Right renal pelvis (tissue), 4 donors: Measurements from ENCODE around the gene TAPBPL. TPM values are rescaled to one million over a fixed set of nuclear protein-coding genes. Genes with fewer than 3 reads are reported as not detected.

ENCODE experiments used
- DNase-seq, 4 donors: peaks; one replicate each; pipeline ENCODE4 v3.0.0-alpha.2; 2013; ENCODE audit warnings: low read depth in 4 of 4, low spot score in 3 of 4, missing footprints in 1 of 4
- polyA plus RNA-seq, 4 donors: library from polyadenylated mRNA; unstranded; fragments of 120-200 nt; gene quantifications; one replicate each; pipeline ENCODE4 v1.2.1, GENCODE V29; 2013; ENCODE audit not compliant: insufficient read length in 4 of 4

TAPBPL gene
- polyA plus RNA-seq, 4 donors: 16.1 to 19.8 (median 18.7) TPM

DNA sequence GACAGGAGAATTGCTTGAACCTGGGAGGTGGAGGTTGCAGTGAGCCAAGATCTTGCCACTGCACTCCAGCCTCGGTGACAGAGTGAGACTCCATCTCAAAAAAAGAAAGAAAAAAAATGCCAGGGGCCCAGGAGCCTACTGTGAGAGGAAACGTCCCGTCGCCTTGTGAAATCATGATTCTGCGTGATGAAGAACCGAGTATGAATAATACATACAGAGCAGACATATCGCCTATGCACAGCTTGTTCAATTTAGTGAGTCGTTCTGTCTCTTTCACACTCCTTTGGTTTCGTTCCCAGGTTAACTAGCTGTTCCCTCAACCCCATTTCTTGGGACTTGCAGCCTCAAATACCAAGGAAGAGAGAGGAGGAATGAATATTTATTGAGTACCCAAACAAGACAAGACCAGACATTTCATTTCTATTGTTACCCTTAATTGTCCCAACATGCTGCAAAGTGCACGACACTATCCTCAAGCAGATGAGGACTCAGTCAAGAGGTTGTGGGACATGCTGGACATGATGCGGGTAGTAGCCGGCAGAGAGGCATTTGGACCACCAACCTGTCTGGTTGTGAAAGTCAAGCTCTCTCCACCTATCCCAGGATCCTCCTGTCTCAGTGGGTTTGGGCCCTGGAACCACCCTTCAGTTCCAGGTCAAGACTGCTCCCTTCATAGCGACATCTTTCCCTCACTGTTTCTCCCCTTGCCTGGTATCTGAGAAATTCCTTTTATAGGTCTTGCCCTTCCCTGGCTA lies 15.7 kb upstream of the TAPBPL start:
- no peak for DNase-seq

DNA sequence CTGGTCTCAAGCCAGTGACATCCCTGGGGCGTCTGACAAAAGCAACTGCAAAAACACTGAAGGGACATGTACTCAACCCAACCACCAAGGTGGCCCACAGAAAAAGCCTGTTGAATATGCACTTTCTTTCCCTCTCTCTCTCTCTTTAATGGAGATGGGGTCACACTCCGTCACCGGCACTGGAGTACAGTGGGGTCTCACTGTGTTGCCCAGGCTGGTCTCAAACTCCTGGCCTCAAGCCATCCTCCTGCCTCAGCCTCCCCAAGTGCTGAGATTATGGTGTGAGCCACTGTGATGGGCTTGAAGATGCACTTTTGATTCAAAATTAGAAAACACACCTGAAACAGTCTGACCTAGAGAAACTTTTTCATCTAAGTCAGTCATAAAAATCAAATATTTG lies 14.3 kb upstream of the TAPBPL start:
- DNase-seq: no peak

DNA sequence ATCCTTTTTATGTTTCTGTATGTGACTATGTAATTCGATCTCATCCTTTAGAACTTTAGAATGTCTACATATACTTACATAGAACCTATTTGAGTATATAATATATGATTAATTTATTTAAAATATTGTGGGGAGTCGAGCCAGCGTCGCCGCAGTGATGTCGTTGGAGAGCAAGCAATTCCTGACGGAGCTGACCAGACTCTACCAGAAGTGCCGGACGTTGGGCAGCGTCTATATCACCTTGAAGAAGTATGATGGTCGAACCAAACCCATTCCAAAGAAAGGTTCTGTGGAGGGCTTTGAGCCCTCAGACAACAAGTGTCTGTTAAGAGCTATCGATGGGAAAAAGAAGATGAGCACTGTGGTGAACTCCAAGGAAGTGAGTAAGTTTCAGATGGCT lies 13.5 kb upstream of the TAPBPL start:
- no peak for DNase-seq

DNA sequence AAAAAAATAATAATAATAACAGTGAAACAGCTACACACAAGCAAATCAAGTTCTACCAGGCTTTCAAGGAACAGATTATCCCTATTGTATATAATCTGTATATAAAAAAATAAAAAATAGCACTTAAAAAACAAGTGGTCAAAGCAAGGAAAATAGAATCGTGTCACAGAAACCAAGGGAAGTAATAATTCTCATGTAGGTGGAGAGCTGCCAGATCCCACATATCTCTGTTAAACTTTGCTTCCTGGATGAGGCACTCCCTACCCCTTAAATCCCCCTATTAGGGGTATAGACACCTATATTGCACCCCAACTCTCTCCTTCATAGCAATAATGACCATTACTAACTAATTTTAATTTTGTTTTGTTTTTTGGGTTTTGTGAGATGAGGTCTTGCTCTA lies 11.5 kb upstream of the TAPBPL start:
- DNase-seq: no peak

DNA sequence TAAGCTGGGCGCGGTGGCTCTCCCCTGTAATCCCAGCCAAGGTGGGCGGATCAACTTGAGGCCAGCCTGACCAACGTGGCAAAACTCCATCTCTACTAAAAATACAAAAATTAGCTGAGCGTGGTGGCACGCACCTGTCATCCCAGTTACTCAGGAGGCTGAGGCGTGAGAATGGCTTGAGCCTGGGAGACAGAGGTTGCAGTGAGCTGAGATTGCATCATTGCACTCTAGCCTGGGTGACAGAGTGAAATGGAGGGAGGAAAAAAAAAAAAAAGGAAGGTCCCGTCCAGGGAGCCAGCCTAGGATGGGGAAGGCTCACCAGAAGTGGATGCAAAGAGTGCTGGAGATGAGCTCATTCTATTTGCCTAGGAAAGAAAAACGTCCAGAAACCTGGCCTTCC lies 9.0 kb upstream of the TAPBPL start:
- DNase-seq: no peak

DNA sequence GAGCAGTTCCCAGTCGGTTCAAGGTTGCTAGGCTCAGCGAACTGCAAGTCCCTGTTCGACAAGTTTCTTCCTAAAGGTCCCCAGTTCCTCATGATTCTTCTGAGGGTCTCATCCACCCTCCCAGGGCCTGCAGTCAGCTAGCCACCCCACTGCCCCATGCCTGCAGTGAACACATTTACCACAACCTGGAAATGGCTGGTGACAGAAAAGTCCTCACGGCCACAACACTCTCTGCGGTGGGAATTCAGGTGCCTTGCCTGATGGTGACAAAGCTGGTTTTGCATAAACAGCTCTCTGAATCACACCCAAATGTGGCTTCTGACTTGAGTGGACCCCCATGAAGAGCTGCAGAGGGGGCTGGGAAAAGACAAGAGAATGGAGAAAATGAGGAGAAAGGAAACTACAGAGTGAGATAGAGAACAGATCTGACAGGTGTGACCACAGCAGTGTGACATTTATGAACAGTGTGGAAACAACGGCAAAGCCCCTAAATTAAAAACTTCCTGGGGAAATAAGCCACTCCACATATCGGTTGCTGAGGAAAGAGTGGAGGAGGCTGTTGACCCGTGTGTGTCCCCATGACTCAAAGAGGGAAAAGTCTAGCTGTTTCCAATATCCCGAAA lies 8.4 kb upstream of the TAPBPL start:
- DNase-seq: no peak

DNA sequence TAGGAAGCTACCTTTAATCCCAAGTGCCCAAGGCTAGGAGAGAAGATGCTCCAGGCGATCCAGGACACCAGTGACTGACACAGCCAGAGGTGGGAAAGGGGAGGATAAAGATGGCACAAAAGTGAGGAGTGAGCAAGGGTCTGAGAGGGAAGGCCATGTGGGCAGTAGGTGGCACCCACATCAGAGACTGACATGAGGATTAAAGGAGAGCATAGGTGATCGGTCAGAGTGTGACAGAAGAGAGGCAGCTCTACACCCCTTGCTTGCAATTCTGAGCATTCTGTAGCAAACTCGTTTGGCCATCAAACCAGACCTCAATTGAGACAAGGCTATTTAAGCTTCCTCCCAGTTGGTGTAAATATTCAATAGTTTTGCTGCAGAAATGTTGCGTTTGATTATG lies 7.8 kb upstream of the TAPBPL start:
- DNase-seq: no peak

DNA sequence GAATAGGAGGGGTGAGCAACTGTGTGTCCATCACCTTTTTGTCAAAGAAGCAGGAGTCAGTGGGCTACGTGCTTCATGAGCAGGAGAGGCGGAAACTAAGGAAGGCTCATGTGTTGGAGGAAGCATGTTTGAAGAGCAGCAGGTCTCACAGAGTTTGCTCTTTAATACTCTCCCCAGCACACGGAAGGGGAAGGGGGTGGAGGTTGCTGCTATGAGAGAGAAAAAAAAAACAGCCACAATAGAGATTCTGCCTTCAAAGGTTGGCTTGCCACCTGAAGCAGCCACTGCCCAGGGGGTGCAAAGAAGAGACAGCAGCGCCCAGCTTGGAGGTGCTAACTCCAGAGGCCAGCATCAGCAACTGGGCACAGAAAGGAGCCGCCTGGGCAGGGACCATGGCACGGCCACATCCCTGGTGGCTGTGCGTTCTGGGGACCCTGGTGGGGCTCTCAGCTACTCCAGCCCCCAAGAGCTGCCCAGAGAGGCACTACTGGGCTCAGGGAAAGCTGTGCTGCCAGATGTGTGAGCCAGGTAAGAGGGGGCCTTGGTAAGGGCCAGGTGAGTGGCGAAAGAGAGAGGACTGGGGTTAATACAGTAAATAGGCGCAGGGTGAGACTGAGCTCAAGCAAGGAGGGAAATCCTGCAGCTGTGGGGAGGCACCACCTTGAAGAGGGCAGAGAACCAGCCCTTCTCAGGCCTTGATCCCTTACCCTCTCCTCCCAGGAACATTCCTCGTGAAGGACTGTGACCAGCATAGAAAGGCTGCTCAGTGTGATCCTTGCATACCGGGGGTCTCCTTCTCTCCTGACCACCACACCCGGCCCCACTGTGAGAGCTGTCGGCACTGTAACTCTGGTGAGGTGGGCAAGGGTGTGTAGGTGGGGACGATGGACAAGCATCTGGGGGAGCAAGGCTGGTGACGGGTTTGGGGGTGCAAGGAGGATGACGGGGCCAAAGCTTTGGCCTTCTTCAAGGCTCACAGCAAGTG lies 6.8 kb upstream of the TAPBPL start, which contains the start of gene CD27:
Gene CD27 (plus strand): TSS at position 252 of the 985 bp plus-strand sequence. CDS start 141 bp downstream, at position 393.
- no peak for DNase-seq

DNA sequence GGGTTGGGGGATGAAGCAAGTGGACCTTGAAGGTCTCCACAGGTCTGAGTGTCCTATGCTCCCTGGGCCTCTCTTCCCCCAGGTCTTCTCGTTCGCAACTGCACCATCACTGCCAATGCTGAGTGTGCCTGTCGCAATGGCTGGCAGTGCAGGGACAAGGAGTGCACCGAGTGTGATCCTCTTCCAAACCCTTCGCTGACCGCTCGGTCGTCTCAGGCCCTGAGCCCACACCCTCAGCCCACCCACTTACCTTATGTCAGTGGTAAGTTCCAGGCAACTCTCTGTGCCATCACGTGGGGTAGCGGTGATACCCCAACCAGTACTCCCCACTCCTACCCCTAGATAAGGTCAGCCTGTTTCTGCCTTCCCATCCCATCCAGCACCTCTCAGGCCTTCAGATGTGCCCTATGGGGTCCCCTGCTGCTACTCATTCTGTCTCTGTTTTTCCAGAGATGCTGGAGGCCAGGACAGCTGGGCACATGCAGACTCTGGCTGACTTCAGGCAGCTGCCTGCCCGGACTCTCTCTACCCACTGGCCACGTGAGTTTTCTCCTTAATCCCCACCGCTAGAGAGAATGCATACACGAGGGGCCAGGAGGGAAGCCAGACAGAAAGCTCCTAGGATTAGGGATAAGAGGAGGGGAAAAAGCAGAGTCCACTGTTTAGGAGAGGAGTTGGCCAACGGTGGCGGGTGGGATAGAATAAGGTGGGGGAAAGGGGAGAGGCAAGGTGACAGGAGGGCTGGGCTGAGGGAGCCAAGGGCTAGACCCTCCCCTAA lies 1.6 kb upstream of the TAPBPL start:
- DNase-seq: no peak

DNA sequence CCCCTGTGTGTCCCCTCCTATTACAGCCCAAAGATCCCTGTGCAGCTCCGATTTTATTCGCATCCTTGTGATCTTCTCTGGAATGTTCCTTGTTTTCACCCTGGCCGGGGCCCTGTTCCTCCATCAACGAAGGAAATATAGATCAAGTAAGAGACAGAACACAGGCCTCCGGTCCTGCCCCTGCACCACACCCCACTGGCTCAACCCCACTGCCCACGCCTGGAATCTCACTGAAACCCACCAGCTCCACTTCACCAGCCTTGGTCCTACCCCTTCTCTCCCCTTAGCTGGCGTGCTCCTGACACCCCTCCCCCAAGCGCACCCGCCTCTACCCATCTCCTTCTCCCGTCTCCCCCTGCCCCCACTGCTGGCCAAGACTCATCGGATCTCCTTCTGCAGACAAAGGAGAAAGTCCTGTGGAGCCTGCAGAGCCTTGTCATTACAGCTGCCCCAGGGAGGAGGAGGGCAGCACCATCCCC lies 934 bp upstream of the TAPBPL start:
- DNase-seq: no peak

DNA sequence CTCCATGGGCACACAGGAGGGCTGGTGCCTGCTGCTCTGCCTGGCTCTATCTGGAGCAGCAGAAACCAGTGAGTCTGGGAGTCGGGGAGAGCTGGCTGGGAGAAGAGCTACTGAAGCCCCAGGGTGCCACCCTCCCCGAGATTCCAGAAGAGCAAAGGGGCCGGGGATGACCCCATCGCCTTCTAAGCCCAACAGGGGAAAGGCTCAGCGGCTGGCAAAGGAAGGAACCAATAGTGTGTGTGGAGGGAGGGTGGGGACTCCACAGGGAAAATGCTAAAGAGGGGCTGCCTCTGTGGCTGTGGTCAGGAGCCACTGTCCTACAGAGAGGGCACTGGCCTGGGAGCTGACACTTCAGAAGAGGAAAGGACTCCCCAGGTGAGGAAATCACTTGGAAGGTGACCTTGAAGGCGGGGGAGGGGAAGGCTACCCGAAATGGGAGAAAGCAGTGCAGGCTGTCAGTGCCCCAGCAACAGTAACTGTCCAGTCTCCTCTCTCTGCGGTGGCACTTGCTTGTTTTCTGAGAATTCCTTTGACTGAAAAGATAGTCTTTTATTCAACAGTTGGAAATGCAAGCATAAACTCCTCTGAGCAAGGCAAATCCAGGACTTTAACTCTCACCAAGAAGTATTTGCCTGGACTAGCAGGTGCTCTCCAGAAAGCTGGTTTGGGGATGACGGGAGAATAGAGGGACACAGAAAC lies 552 bp downstream of the TAPBPL start:
- DNase-seq: no peak

DNA sequence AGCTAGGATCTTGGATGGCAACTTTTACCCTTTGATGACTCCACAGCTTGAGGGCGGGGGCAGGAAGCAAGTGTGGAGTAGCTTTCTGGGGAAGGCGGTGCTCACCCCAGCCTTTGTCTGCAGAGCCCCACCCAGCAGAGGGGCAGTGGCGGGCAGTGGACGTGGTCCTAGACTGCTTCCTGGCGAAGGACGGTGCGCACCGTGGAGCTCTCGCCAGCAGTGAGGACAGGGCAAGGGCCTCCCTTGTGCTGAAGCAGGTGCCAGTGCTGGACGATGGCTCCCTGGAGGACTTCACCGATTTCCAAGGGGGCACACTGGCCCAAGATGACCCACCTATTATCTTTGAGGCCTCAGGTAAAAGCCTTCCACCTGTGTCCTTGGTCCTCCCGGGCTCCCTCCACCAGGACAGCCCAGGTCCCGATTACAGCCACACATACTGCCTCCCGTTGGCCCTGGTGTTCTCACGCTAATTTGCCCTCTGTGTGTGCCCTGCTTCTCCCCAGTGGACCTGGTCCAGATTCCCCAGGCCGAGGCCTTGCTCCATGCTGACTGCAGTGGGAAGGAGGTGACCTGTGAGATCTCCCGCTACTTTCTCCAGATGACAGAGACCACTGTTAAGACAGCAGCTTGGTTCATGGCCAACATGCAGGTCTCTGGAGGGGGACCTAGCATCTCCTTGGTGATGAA lies 1.2 kb downstream of the TAPBPL start:
- DNase-seq: no peak

DNA sequence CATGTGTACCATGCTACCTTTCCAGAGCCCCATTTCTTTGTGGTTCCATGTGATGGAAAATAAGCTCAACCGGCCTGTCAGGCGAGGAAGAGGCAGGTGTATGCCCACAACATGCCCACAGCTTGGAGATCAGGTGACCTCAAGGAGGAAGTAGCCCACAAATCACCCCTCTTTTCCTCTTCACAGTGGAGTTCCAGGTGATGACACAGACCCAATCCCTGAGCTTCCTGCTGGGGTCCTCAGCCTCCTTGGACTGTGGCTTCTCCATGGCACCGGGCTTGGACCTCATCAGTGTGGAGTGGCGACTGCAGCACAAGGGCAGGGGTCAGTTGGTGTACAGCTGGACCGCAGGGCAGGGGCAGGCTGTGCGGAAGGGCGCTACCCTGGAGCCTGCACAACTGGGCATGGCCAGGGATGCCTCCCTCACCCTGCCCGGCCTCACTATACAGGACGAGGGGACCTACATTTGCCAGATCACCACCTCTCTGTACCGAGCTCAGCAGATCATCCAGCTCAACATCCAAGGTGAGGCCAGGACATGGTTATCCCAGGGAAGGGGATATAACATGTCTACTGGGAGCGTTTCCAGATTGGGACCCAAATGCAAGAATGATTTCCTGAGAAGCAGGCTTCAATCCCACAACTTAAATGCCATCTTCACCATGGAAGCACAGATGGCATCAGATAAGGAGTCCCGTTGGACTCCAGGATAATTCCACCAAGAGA lies 5.5 kb downstream of the TAPBPL start:
- DNase-seq: no peak

DNA sequence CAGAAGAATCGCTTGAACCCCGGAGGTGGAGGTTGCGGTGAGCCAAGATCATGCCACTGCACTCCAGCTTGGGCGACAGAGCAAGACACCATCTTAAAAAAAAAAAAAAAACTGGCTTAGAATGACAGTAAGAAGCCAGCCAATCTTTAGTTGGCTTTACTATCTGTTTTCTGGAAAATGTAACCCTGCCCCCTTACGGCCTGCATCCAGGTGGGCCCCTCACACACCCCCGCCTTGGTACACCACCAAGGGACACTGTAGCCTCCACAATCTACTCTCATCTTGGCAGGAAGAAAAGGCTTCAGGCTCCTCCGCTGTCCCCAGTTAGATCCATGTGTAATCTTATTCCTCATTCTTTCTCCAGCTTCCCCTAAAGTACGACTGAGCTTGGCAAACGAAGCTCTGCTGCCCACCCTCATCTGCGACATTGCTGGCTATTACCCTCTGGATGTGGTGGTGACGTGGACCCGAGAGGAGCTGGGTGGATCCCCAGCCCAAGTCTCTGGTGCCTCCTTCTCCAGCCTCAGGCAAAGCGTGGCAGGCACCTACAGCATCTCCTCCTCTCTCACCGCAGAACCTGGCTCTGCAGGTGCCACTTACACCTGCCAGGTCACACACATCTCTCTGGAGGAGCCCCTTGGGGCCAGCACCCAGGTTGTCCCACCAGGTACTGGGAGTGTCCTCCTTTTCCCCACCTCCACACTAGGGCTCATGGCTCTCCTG lies 6.6 kb downstream of the TAPBPL start:
- no peak for DNase-seq

DNA sequence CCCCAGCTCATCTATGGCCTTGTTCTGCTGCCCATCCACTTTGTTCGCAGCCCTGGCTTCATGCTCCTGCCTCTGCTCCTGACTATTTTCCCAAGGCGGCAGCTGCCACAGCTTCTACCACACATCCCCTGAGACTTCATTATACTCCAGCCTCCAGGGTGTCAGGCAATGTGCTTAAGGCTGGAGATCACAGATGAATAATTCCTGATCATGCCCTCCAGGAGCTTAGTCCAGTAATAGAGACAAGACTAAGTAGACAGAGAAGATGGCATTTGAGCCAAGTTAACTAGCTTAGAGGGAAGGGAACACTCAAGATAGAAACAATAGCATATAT lies 7.1 kb downstream of the TAPBPL start:
- DNase-seq: no peak

DNA sequence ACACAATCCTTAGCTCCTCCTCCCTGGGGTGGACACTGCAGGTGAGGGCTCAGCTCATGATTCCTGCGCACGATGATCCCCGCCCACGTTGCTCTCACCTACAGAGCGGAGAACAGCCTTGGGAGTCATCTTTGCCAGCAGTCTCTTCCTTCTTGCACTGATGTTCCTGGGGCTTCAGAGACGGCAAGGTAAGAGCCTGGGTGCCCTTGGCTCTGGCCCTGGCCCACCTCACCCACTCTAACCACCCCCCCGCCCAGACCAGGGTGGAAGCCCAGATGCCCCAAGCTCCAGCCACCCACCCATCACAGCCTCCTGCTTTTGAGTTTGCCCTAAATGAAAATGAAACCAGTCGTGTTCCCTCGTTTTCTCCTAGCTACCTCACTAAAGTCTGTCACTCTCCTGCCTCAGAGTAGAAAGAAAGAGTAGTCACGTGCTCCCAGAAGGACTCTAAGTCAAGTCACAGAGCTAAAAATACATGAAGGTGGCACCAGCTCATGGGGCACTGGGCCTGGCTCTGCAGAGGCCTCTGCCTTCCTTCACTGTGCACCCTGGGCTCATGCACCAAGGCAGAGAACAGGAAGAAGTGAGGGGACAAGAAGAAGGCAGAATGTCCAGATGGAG lies 9.0 kb downstream of the TAPBPL start:
- DNase-seq: no peak

DNA sequence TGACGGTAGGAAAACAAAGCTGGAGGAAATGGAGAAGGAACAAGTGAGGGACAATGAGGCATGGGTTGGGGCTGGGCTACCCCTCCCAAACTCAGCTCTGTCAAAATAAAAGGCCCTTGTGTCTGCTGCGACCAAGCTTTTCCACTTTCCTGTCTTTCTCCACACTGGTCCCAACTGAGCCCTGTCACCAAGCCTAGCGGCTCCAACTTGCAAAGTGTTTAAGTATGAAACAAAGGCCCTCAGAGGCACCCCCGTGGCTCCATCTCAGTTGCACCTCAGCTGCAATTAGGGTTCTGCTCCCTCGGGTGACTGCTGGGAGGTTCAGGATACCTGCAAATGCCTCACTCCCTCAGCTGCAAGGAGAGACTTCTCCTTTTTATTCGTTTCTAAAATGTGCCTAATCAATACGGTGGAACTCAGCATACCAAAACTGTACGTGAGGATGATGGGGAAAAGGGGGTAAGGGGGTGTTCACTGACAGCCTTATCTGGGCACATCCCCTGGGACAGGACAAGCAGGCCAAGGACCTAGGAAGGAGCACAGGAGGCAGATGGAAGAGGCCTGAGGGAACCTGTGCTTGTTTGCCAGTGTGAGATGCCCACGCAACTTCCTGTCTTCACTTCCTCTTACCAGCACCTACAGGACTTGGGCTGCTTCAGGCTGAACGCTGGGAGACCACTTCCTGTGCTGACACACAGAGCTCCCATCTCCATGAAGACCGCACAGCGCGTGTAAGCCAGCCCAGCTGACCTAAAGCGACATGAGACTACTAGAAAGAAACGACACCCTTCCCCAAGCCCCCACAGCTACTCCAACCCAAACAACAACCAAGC lies 9.8 kb downstream of the TAPBPL start:
- DNase-seq: no peak
